ENCODE results near the gene UCMA. TPM values are rescaled to one million over a fixed set of nuclear protein-coding genes. Genes with fewer than 3 reads are reported as not detected.

Gene UCMA, protein sequence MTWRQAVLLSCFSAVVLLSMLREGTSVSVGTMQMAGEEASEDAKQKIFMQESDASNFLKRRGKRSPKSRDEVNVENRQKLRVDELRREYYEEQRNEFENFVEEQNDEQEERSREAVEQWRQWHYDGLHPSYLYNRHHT
- not detected for total RNA-seq

DNA sequence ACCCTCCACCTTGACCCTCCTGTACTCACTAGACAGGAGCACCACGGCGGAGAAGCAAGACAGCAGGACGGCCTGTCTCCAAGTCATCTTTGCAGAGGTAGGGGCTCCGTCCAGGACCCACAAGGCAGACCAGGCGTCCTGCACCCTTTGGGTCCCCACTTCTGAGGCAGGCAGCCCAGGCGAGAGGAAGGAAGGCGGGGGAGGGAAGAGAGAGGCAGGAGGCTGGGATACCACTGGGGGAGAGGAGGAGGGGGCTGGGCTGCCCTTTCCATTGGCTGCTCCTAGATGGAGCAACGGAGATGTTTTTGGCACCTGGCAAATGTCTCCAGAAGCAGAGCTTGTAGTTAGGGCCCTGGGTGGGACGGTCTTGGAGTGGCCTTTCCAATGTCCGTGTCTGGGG is at the start of gene UCMA:
Gene UCMA (minus strand): TSS at position 203 of the 400 bp plus-strand sequence. CDS start 116 bp downstream, at position 87.

Other genes with a start within 250 kb of the UCMA start
- 13.0 TPM for gene CCDC3, start 232.7 kb downstream of the UCMA start, total RNA-seq
- gene OPTN, start 134.2 kb downstream of the UCMA start, total RNA-seq: 39.9 TPM
- gene MCM10, start 72.8 kb downstream of the UCMA start, total RNA-seq: 4.1 TPM
- 29.1 TPM for gene PHYH, start 65.7 kb upstream of the UCMA start, total RNA-seq
- 70.8 TPM for gene SEPHS1, start 113.9 kb upstream of the UCMA start, total RNA-seq